ENCODE results near the gene SFXN5. TPM values are rescaled to one million over a fixed set of nuclear protein-coding genes. Genes with fewer than 3 reads are reported as not detected.

The SFXN5 gene
- total RNA-seq, 1 donor from 2014 or later, result 21.8 TPM

GRCh38 chr2:72975017-72975416 lies 96.5 kb downstream of the SFXN5 start:
- H3K27ac Mint-ChIP-seq (ENCODE audit: unreplicated experiment), result no peak overlapping the region
- no peaks in the 10 kb centered on the region for H3K36me3 Mint-ChIP-seq (ENCODE audit: low read depth)
- H3K9me3 Mint-ChIP-seq, result no peaks in the 10 kb centered on the region
- no peak for DNase-seq (ENCODE audit: low read depth, low spot score)
- no peaks in the 10 kb centered on the region for H3K27me3 Mint-ChIP-seq (ENCODE audit: low read depth)
- no peak overlapping the region for H3K4me3 Mint-ChIP-seq
- H3K4me1 Mint-ChIP-seq, result no peaks in the 10 kb centered on the region
- no peak for TF ChIP-seq CTCF (conservative IDR thresholded peaks at IDR 0.05)

GRCh38 chr2:72974436-72974754 lies 97.1 kb downstream of the SFXN5 start:
- H3K9me3 Mint-ChIP-seq, result no peaks in the 10 kb centered on the region
- H3K36me3 Mint-ChIP-seq (ENCODE audit: low read depth), result no peaks in the 10 kb centered on the region
- H3K27ac Mint-ChIP-seq (ENCODE audit: unreplicated experiment), result no peak overlapping the region
- no peaks in the 10 kb centered on the region for H3K27me3 Mint-ChIP-seq (ENCODE audit: low read depth)
- no peak for DNase-seq (ENCODE audit: low read depth, low spot score)
- H3K4me3 Mint-ChIP-seq, result no peak overlapping the region
- no peak for TF ChIP-seq CTCF (conservative IDR thresholded peaks at IDR 0.05)
- no peaks in the 10 kb centered on the region for H3K4me1 Mint-ChIP-seq

GRCh38 chr2:72973566-72974435 lies 97.7 kb downstream of the SFXN5 start:
- Mint-ChIP-seq H3K9me3 (no peaks in the 10 kb centered on the region), H3K36me3 (ENCODE audit: low read depth) (no peaks in the 10 kb centered on the region), H3K27ac (ENCODE audit: unreplicated experiment) (no peak overlapping the region), H3K27me3 (ENCODE audit: low read depth) (no peaks in the 10 kb centered on the region), H3K4me3 (no peak overlapping the region), H3K4me1 (no peaks in the 10 kb centered on the region)
- DNase-seq (ENCODE audit: low read depth, low spot score), result peak; percentile 36
- TF ChIP-seq CTCF (conservative IDR thresholded peaks at IDR 0.05), result peak; percentile 80

GRCh38 chr2:72973137-72973535 lies 98.4 kb downstream of the SFXN5 start:
- no peaks in the 10 kb centered on the region for H3K36me3 Mint-ChIP-seq (ENCODE audit: low read depth)
- no peaks in the 10 kb centered on the region for H3K4me1 Mint-ChIP-seq
- no peak for TF ChIP-seq CTCF (conservative IDR thresholded peaks at IDR 0.05)
- H3K27me3 Mint-ChIP-seq (ENCODE audit: low read depth), result no peaks in the 10 kb centered on the region
- no peaks in the 10 kb centered on the region for H3K9me3 Mint-ChIP-seq
- H3K4me3 Mint-ChIP-seq, result no peak overlapping the region
- no peak for DNase-seq (ENCODE audit: low read depth, low spot score)
- H3K27ac Mint-ChIP-seq (ENCODE audit: unreplicated experiment), result no peak overlapping the region

GRCh38 chr2:72972352-72973136 lies 99.0 kb downstream of the SFXN5 start:
- H3K36me3 Mint-ChIP-seq (ENCODE audit: low read depth), result no peaks in the 10 kb centered on the region
- no peaks in the 10 kb centered on the region for H3K9me3 Mint-ChIP-seq
- no peak overlapping the region for H3K4me3 Mint-ChIP-seq
- DNase-seq (ENCODE audit: low read depth, low spot score), result no peak
- H3K27ac Mint-ChIP-seq (ENCODE audit: unreplicated experiment), result no peak overlapping the region
- TF ChIP-seq CTCF (conservative IDR thresholded peaks at IDR 0.05), result no peak
- no peaks in the 10 kb centered on the region for H3K27me3 Mint-ChIP-seq (ENCODE audit: low read depth)
- H3K4me1 Mint-ChIP-seq, result no peaks in the 10 kb centered on the region

Measured in neural crest cell (in vitro differentiated cells).